IPS-18c (cell line): Measurements from ENCODE around the gene FBXW7.

Experiments used
- H3K4me3 ChIP-seq: 2 replicates; pipeline ENCODE4 v1.7.0; 2013; ENCODE audit warnings: low read depth, mild to moderate bottlenecking, low read length, moderate library complexity; ENCODE audit not compliant: insufficient read depth
- H3K9me3 ChIP-seq: one replicate; pipeline ENCODE4 v1.6.1; 2013; ENCODE audit warnings: mild to moderate bottlenecking, low read length, moderate library complexity; ENCODE audit not compliant: control insufficient read depth, insufficient read depth

The FBXW7 gene

DNA sequence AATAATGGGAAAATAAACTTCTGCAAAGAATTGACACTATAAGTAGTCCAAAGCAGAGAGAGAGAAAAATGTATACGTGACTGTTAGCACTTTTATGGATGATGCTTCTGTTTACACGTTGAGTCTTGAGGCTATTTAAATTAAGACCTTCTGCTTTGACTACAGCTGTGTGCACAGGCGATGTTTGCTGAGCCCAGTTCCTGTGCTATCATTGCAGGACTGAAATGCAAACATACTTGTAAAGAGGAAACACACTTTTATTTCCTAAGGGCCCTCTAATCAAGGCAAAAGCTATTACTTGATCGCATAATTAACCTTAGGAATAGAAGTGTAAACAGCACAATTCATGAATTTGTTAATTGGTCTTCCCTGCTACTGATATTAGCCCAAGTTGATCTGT lies 226.9 kb downstream of the FBXW7 start:
- Histone ChIP-seq H3K9me3 (no peaks in the 10 kb centered on the region), H3K4me3 (no peak overlapping the region)

DNA sequence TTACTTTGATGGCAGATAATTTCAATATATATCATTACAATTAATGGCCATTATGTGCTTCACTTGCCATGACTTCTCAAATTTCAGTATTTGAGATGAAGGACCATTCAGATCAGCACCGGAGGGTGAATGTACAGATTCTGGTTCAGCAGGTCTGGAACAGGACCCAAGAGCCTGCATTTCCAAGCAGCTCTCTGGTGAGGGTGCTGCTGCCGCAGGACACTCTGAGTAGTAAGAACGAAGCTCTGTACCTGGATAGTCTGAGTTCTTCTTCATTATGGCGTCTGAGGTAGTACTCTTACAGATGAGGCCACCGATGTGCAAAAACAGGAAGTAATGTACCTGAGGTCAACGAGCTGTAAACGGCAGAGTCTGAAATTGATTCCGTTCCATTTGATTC lies 228.2 kb downstream of the FBXW7 start:
- Histone ChIP-seq H3K9me3 (no peaks in the 10 kb centered on the region), H3K4me3 (no peak overlapping the region)

DNA sequence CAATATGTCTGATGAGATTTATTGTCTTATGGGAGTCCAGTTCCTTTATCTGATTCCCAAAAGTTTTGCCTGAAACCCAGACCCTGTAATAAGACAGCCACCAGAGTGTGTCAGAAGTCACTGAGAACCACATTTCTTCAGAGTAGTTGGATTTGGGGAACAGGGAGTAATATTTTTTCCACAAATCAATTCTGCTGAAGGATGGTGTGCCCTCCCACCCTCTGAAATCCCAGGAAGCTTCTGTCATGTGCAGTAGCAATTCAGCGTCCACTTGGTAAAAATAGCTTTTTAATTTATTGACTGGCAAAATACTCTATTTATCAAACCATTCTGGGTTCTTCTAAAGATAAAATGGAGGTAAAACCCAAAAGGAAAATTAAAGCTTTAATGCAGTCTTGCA lies 229.4 kb downstream of the FBXW7 start:
- Histone ChIP-seq H3K9me3 (no peaks in the 10 kb centered on the region), H3K4me3 (no peak overlapping the region)

DNA sequence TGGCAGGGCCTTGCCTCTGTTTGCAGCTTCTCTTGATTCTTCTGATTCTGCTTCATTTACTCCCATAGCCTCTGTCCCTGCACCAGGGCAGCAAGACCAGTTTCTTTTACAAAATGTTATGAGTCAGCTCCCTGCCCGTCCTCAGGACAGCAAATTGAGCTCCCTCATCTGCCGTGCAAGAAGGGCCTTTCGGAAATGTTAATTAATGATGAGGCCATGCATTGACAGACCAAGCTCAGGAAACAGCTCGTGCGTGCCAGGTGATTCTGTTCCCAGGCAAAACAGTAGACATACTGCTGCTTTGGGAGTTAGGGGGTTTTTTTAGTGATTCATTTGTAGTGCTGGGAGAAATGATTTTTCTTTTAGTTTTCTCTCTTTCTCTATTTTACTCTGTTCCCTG lies 231.7 kb downstream of the FBXW7 start:
- Histone ChIP-seq H3K9me3 (no peaks in the 10 kb centered on the region), H3K4me3 (no peak overlapping the region)

DNA sequence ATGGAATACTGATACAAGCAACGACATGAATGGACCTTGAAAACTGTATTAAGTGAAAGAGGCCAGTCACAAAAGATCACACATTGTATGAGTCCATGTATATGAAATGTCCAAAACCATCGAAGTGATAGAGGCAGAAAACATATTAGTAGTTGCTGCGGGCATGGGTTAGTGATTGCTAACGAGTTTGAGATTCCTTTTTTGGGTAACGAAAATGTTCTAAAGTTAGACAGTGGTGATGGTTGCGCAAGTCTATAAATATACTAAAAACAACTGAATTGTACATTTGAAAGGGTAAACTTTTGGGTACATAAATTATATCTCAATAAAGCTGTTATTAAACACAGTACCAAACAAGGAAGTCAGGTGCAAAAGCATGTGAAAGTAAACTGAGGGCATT lies 234.5 kb downstream of the FBXW7 start:
- no peak overlapping the region for H3K4me3 ChIP-seq
- H3K9me3 ChIP-seq: no peaks in the 10 kb centered on the region

DNA sequence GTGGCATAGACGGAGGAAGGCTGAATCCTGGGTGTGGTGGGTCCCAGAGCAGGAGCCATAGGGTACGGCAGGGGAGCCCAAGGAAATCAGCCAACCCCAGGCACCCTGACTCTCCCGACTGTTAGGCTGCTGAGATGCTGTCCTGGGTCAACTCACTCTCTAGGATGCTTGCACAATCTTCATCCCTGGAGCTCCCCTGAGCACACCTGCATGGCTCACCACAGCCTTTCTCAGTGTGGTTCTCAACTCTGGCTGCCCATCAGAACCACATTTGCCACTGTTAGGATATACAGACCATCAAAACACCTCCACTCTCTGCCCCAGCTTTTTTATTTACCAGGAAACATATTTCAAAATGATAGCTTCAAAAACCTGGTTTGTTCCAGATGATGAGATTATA lies 236.3 kb downstream of the FBXW7 start:
- Histone ChIP-seq H3K4me3 (no peak overlapping the region), H3K9me3 (no peaks in the 10 kb centered on the region)

DNA sequence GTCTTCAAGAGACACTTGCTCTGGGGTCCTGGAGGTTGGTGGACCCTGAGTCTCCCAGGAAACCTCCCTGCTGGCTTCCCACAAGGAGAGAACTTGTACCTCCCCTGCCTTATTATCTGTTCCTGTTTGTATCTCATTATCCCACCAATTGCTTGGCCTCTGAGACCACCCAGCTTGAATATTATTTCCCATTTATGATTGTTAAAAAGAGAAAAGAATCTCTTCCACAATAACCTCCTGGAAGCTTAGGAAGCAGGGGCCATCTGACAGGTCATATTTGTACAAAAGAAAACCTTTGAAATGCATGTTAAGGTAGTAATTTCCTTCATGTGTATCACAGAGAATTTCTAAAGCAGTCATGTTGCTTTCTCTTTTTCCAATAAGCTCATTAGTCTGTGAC lies 239.5 kb downstream of the FBXW7 start:
- no peak overlapping the region for H3K4me3 ChIP-seq

DNA sequence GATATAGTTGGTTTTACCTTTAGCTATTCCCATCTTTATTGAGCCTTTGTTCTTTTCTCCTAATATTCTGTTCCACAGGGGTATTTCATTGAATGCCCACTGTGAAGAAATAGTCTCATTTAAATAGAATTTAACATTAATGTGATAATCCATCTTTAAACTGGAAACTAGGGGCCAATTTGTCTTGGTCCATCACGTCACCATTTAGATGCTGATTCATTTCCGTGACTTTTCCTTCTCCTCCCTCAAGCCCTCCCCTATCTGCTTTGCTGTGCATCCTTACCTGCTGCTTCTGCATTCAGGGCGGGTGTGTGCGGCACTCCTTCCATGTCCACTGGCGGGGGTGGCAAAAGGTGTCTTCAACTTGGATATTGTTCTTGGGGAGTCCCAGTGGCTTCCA lies 241.1 kb downstream of the FBXW7 start:
- no peaks in the 10 kb centered on the region for H3K9me3 ChIP-seq
- no peak overlapping the region for H3K4me3 ChIP-seq

More for the DNA sequence above, 239.5 kb downstream of the FBXW7 start:
- H3K9me3 ChIP-seq: no peaks in the 10 kb centered on the region

DNA sequence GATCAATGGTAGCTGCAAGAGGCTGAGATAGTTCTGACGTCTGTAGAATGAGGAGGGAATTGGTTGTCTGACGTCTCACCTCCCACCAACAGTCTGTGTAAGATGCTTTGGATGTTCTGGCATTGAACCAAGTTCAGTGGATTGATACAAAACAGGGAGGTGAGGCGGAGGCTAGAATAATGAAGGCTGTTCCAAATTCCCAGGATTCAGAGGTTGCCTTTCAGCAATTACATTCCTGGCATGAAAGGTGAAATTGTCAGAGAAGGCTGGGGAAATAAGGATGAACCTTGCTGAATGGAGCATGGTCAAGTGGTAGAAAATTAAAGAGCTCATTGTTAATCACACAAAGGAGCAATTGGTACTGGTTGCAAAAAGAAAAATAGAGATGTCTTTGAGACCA lies 241.6 kb downstream of the FBXW7 start:
- no peaks in the 10 kb centered on the region for H3K9me3 ChIP-seq

DNA sequence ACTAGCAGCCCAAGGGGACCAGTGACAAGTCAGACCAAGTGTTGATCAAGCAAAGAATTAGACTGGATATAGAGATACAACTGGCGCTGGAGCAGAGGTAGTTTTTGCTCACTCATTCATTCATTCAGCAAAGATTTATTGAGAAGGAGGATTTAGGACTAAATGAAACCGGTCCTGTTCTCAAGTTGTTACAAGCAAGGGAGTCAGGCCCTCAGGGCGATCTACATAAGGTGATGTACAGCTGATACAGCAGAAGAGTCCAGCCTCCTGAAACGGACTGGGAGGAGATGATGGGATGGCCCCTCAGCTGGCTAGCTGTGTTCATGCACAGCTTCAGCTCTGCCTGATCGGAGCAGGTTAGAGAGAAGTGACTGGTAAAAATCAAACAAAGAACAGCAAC lies 242.4 kb downstream of the FBXW7 start:
- no peaks in the 10 kb centered on the region for H3K9me3 ChIP-seq
- no peak overlapping the region for H3K4me3 ChIP-seq

More for the DNA sequence above, 241.6 kb downstream of the FBXW7 start:
- no peak overlapping the region for H3K4me3 ChIP-seq

DNA sequence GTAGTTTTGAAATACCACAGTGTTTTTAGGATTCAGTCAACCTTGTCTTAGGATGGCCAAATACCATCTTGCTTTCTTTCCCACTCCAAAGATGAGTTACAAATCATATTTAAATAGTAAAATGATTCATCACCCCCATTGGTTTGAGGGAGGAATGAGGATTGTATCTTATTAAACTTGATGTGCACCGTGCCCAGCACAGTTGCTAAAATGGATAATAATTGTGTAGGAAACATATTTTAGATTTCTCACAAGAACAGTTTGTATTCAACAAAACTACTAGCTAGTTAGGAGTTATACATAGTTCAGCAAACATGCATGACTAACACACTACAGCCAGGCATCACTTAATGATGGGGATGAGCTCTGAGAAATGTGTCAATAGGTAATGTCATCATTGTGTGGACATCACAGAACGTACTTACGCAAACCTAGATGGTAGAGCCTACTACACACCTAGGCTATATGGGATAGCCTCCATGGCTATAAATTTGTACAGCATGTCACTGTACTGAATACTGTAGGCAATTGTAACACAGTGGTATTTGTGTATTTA lies 245.4 kb downstream of the FBXW7 start:
- Histone ChIP-seq H3K9me3 (no peaks in the 10 kb centered on the region), H3K4me3 (no peak overlapping the region)

DNA sequence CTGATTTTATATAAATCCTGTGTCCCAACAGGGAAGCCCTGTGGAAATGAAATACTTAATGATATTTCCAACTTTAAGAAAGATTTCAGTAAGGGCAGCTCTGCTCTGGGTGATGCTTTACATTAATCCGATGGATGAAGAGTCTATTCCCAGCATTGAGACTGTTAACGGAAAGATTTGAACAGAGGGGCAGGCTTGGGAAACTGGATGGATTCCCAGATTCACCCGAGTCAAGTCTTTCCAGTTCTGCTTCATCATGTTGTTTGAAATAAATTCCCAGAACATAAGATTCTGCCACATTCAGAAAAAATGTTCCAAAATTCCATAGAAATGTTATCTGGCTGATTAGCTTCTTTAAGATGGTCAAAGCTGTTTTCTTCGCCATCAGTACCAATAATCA lies 246.0 kb downstream of the FBXW7 start:
- no peak overlapping the region for H3K4me3 ChIP-seq

DNA sequence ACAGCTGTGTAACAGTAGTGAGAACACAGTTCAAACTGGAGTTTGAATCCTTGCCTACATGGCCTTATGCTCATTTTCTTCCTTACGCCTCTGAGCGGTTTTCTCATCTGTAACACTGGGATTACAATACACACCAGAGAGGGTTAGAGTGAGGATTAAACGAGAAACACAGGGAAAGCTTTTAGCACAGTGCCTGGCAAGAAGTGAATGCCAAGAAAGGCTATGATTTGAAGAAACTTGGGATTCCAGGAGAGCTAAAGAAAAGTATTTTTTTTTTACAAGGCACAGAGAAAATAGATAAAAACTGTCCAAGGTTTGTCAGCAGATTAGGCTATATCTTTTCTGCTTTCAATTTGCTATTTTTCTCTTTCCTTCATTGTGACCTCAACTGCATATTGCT lies 246.4 kb downstream of the FBXW7 start:
- Histone ChIP-seq H3K4me3 (no peak overlapping the region), H3K9me3 (no peaks in the 10 kb centered on the region)

More for the DNA sequence above, 246.0 kb downstream of the FBXW7 start:
- H3K9me3 ChIP-seq: no peaks in the 10 kb centered on the region

DNA sequence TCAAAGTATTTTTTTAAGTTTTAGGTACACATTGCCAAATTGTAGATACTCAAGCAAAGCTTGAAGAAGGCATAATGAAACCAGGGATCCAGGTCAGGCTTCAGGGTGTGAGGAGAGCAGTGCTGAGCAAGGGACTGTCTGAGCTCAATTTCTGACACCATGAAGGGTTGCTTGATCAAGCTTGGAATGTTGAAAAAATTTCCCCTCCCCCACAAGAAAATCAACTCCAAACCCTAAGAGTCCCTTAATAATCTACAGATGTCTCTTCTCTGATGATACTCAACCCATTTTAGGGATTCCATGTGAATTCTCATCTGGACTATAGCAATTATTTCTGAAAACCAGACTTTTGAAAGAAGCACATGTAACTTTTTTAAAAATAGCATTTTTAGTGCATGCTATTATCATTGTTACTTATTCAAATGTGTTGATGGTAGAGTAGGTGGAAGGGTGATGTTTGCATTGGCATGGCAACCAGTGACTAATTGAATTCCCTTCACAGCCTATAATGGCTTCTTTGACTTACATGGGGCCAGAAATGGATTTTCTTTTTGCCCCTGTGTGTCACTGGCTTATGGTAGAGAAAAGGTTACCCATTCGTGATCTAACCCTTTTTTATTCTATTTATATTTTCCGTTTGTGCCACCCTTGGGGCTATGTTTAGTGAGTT lies 252.0 kb downstream of the FBXW7 start:
- no peak overlapping the region for H3K4me3 ChIP-seq
- H3K9me3 ChIP-seq: no peaks in the 10 kb centered on the region

DNA sequence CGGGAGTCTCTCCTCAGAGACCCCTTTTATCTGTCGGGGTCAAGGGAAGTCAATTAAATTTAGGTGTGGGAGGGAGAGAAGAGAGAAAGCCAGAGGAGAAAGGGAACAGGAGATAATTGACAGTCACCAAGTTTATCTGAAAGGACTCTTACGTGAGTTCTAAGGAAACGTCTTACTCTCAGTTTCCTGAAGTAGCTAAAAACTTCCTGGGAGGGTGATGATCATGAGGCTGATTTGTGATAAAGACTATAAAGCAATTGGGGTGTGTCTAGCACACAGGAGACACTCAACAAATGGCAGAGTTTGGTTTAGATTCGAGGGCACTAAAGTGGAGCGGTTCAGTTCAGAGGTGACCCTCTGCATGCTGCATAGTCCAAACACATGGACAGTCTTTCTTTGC lies 254.1 kb downstream of the FBXW7 start:
- Histone ChIP-seq H3K9me3 (no peaks in the 10 kb centered on the region), H3K4me3 (no peak overlapping the region)

DNA sequence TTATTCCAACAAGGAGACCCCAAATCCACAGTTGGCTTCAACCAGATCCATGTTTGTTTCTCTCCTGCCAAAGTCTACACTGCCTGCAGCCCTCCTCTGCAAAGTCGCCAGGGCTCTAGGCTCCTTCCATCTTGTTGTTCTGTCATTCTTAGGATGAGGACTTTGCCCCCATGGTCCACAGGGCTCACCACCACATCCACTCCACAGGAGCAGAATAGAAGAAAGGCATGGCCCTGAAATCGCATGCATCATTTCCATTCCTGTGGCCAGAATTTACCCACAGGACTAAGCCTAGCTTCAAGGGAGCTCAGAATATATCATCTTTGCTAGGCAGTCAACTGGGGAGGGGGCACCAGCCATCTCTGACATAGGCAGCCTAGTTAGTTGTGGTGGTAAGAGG lies 254.7 kb downstream of the FBXW7 start:
- Histone ChIP-seq H3K4me3 (no peak overlapping the region), H3K9me3 (no peaks in the 10 kb centered on the region)

DNA sequence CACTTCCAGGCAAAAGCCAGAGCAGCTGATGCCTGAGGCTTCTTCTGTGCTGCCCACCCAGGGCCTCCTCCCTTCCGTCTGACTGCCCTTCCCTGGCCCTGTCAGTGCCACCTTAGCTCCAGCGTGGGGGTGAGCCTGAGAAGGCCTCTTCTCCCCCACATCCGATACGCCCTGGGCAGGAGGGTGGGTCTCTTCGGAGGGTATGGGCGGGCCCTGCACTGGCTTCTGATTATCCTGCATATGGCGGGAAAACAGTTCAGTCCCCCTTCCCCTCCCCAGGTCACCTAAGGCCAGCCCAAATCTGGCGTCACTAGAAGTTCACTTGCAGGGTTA lies 256.7 kb downstream of the FBXW7 start:
- Histone ChIP-seq H3K9me3 (no peaks in the 10 kb centered on the region), H3K4me3 (no peak overlapping the region)

DNA sequence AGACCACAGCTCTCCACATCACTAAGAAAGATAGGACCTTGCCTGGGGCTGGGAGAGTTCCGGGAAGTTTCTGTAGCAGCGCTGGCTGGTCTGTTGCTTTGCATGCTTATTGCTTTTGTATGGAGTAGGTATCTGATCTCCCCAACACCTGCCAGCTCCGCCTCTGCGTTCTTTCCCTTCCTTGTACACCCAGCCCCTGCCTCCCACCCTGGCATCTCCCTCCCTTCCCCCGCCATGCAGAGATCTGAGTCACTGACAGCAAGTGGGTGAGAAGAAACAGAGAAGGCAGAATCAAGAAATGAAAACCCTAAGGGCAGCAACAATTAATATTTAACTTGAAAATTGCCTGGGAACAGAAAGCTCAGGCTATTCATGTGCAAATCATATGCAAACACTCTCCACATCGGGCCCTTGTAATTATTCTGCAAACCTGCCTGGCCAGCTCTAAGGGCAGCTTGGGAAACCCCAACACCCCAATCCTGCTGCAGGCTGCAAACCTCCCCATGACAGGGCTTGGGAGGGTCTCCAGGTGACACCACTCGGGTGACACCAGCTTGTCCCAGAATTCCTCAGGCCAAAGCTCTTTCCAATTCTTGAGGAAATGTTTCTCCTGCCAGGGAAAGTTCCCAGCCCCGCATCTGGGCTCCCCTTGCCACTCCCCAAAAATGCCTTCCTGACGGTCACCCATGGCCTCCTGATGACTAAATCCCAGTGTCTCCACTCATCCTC lies 257.2 kb downstream of the FBXW7 start:
- H3K4me3 ChIP-seq: no peak overlapping the region

DNA sequence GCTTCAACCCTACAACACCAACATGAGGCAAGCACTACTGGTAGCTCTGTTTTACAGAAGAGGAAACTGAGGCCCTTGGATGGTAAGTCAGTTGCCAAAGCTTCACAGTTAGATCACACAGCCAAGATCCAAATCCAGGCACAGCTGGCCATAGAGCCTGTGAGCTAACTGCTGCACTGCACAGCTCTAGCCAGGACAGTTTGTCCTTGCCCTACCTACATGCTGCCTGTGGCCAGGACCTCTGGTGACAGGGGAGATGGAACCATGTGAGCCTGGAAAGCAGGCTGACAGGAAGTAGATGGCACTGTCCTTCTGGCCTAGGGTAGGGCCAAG lies 257.8 kb downstream of the FBXW7 start:
- no peak overlapping the region for H3K4me3 ChIP-seq

More for the DNA sequence above, 257.2 kb downstream of the FBXW7 start:
- H3K9me3 ChIP-seq: no peaks in the 10 kb centered on the region

More for the DNA sequence above, 257.8 kb downstream of the FBXW7 start:
- no peaks in the 10 kb centered on the region for H3K9me3 ChIP-seq
